Measurements from ENCODE around the gene MRPL55. TPM values are rescaled to one million over a fixed set of nuclear protein-coding genes. Genes with fewer than 3 reads are reported as not detected.

The MRPL55 gene
- total and polyA plus RNA-seq, 2 of the 13 experiments (the other 11 are each of a cell fraction or from before 2014, with no cell fraction given) = 58.6 to 92.9 TPM

DNA sequence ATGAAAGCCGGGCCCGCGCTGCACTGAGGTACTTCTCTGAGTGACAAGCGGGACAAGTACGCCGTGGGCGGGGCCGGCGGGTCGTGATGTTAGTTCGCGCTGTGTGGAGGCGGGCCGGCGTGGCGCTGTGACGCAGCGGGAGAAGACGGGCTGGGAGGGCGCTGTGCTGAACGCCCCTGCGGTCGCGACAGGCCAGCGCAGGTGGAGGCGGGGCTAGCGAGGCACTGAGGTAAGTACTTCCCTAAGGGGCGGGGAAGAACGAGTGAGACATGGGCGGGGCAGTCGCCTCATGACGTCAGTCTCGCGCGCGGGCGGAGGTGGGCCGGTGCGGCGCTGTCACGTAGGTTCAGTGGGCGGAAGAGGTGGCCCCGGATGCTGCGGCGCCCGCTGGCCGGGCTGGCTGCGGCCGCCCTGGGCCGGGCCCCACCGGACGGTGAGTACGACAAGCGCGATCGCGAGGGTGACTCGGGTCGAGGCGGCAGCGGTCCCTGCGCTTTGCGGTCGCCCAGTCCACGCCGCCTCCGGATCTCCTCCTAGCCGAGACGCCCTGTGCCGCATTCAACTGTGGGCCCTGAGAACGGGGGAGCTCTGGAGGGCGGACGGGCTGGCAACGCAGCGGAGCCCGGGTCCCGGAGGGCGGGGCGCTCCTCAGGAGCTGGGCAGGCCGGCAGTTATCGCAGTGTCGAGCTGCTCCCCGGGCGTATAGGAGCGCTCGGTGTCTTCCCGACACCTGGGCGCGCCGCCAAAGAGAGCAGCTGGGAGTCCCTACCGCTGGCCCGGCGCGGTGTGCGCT lies 31.0 kb upstream of the MRPL55 start, which contains the start of gene GUK1 (continued):
- TF ChIP-seq ZBTB21 (CRISPR knock-in tag; IDR thresholded peaks at IDR 0.05) (peak; percentile 99), HNRNPK (IDR thresholded peaks at IDR 0.05; ENCODE audit: low read depth, low read length, poor library complexity, severe bottlenecking) (no peak), FOXP1 (IDR thresholded peaks at IDR 0.05) (no peak), FOXP1 (CRISPR knock-in tag; IDR thresholded peaks at IDR 0.05) (peak; percentile 33; the same call in 1 of the 2 replicates), KLF11 (CRISPR knock-in tag; IDR thresholded peaks at IDR 0.05) (no peak), ZNF224 (CRISPR knock-in tag; IDR thresholded peaks at IDR 0.05) (peak; percentile 43; the same call in 1 of the 2 replicates), SIX4 (CRISPR knock-in tag; IDR thresholded peaks at IDR 0.05) (no peak), FOXA1 (IDR thresholded peaks at IDR 0.05) (no peak), FOXA1 (CRISPR knock-in tag; IDR thresholded peaks at IDR 0.05) (no peak), ZFP36L2 (CRISPR knock-in tag; IDR thresholded peaks at IDR 0.05) (0 out of 2 replicates have a peak, but pooled peaks have one; percentile 10), KLF12 (CRISPR knock-in tag; IDR thresholded peaks at IDR 0.05; ENCODE audit: borderline replicate concordance) (peak; percentile 92), SIX1 (CRISPR knock-in tag; IDR thresholded peaks at IDR 0.05; ENCODE audit: borderline replicate concordance) (no peak), ZNF777 (CRISPR knock-in tag; IDR thresholded peaks at IDR 0.05) (peak; percentile 86), ETV6 (CRISPR knock-in tag; conservative IDR thresholded peaks at IDR 0.05) (no peak), BRD4 (CRISPR knock-in tag; IDR thresholded peaks at IDR 0.05) (no peak), ZNF788 (CRISPR knock-in tag; IDR thresholded peaks at IDR 0.05; ENCODE audit: borderline replicate concordance) (peak; percentile 77; the same call in 1 of the 2 replicates), NRL (CRISPR knock-in tag; IDR thresholded peaks at IDR 0.05; ENCODE audit: borderline replicate concordance) (no peak; the same call in 1 of the 2 replicates), SMYD3 (CRISPR knock-in tag; IDR thresholded peaks at IDR 0.05) (no peak), ZNF362 (CRISPR knock-in tag; IDR thresholded peaks at IDR 0.05; ENCODE audit: borderline replicate concordance) (no peak), ZSCAN9 (CRISPR knock-in tag; IDR thresholded peaks at IDR 0.05; ENCODE audit: borderline replicate concordance) (no peak; the same call in 1 of the 2 replicates)
- TF ChIP-seq, protein P1, sequence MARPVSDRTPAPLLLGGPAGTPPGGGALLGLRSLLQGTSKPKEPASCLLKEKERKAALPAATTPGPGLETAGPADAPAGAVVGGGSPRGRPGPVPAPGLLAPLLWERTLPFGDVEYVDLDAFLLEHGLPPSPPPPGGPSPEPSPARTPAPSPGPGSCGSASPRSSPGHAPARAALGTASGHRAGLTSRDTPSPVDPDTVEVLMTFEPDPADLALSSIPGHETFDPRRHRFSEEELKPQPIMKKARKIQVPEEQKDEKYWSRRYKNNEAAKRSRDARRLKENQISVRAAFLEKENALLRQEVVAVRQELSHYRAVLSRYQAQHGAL (CRISPR knock-in tag; IDR thresholded peaks at IDR 0.05; ENCODE audit: not compliant biosample characterization) = peak; percentile 36
- TF ChIP-seq, protein P2, sequence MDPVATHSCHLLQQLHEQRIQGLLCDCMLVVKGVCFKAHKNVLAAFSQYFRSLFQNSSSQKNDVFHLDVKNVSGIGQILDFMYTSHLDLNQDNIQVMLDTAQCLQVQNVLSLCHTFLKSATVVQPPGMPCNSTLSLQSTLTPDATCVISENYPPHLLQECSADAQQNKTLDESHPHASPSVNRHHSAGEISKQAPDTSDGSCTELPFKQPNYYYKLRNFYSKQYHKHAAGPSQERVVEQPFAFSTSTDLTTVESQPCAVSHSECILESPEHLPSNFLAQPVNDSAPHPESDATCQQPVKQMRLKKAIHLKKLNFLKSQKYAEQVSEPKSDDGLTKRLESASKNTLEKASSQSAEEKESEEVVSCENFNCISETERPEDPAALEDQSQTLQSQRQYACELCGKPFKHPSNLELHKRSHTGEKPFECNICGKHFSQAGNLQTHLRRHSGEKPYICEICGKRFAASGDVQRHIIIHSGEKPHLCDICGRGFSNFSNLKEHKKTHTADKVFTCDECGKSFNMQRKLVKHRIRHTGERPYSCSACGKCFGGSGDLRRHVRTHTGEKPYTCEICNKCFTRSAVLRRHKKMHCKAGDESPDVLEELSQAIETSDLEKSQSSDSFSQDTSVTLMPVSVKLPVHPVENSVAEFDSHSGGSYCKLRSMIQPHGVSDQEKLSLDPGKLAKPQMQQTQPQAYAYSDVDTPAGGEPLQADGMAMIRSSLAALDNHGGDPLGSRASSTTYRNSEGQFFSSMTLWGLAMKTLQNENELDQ (CRISPR knock-in tag; IDR thresholded peaks at IDR 0.05; ENCODE audit: borderline replicate concordance) = no peak
- TF ChIP-seq, protein P3, sequence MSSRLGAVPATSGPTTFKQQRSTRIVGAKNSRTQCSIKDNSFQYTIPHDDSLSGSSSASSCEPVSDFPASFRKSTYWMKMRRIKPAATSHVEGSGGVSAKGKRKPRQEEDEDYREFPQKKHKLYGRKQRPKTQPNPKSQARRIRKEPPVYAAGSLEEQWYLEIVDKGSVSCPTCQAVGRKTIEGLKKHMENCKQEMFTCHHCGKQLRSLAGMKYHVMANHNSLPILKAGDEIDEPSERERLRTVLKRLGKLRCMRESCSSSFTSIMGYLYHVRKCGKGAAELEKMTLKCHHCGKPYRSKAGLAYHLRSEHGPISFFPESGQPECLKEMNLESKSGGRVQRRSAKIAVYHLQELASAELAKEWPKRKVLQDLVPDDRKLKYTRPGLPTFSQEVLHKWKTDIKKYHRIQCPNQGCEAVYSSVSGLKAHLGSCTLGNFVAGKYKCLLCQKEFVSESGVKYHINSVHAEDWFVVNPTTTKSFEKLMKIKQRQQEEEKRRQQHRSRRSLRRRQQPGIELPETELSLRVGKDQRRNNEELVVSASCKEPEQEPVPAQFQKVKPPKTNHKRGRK (CRISPR knock-in tag; IDR thresholded peaks at IDR 0.05) = 0 out of 2 replicates have a peak, but pooled peaks have one; percentile 34
- TF ChIP-seq, protein P4, sequence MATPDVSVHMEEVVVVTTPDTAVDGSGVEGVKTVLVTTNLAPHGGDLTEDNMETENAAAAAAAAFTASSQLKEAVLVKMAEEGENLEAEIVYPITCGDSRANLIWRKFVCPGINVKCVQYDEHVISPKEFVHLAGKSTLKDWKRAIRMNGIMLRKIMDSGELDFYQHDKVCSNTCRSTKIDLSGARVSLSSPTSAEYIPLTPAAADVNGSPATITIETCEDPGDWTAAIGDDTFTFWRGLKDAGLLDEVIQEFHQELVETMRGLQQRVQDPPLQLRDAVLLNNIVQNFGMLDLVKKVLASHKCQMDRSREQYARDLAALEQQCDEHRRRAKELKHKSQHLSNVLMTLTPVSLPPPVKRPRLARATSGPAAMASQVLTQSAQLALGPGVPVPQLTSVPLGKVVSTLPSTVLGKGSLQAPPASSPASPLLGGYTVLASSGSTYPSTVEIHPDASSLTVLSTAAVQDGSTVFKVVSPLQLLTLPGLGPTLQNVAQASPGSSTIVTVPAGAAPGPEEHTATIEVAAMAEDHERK (CRISPR knock-in tag; IDR thresholded peaks at IDR 0.05; ENCODE audit: low read depth) = peak; percentile 81; the same call in 1 of the 2 replicates

Data from HepG2 (cell line).